ENCODE results near the gene PTPN23.

PTPN23 gene

GRCh38 chr3:47405820-47406761 is 25.3 kb downstream of the PTPN23 start:
- DNase-seq (ENCODE audit: low read depth in 2 of 2) = no peak

GRCh38 chr3:47406762-47407149 is 25.9 kb downstream of the PTPN23 start:
- DNase-seq (ENCODE audit: low read depth in 2 of 2) = no peak

DNA sequence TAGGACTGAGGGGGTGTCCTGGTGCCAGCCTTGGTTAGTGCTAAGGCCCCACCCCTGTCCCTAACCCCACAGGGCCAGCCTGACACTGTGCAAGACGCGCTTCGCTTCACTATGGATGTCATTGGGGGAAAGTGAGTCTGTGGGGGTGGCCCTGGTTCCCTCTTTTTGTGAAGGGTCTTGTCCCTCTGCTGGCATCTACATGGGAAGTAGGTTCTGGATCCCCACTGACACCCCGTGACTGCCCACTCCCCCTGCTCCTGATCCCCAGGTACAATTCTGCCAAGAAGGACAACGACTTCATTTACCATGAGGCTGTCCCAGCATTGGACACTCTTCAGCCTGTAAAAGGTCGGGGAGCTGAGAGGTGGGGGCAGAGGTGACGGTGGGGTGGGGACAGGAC is 26.4 kb downstream of the PTPN23 start:
- DNase-seq (ENCODE audit: low read depth in 2 of 2) = no peak

DNA sequence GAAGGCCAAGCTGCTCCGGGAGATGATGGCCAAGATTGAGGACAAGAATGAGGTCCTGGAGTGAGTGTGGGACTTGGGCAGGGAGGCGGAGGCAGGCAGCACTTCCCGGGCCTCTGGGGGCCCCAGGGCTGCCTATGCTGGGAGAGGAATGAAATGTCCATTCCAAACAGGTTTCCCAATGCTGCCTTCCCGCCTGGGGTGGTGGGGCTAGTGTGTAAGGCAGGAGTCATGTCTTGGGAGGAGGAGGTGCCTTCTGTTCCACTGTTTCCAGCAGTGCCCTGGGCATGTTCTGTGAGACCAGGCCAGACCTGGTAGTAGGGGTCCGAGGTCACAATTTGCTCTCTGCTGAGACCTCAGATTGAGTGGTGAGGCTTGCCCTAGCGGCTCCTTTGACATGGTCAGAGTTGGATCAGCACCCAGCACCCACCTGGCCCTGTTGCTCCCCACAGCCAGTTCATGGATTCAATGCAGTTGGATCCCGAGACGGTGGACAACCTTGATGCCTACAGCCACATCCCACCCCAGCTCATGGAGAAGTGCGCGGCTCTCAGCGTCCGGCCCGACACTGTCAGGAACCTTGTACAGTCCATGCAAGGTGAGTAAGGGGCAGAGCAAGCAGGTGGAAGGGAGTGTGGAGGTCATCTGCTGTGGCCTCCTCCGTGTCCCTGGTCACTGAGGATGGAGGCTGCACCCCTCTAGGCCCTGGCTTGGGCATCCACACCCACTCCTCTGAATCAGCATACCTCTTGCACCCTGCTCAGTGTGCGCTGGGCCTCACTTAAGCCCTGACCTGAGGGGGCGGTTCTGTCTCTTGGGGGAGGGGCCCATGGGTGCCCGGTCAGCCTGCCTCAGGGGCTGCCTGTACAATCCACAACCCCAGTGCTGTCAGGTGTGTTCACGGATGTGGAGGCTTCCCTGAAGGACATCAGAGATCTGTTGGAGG is 27.3 kb downstream of the PTPN23 start:
- no peak for DNase-seq (ENCODE audit: low read depth in 2 of 2)

DNA sequence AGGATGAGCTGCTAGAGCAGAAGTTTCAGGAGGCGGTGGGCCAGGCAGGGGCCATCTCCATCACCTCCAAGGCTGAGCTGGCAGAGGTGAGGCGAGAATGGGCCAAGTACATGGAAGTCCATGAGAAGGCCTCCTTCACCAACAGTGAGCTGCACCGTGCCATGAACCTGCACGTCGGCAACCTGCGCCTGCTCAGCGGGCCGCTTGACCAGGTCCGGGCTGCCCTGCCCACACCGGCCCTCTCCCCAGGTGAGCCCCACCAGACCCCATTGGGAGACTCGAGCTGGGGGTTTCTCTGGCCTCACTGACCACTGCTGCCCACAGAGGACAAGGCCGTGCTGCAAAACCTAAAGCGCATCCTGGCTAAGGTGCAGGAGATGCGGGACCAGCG is 28.0 kb downstream of the PTPN23 start:
- DNase-seq (ENCODE audit: low read depth in 2 of 2) = no peak

- no peak for DNase-seq (ENCODE audit: low read depth in 2 of 2)
These were observed 28.5 kb downstream of the PTPN23 start for GRCh38 chr3:47409284-47409683.

DNA sequence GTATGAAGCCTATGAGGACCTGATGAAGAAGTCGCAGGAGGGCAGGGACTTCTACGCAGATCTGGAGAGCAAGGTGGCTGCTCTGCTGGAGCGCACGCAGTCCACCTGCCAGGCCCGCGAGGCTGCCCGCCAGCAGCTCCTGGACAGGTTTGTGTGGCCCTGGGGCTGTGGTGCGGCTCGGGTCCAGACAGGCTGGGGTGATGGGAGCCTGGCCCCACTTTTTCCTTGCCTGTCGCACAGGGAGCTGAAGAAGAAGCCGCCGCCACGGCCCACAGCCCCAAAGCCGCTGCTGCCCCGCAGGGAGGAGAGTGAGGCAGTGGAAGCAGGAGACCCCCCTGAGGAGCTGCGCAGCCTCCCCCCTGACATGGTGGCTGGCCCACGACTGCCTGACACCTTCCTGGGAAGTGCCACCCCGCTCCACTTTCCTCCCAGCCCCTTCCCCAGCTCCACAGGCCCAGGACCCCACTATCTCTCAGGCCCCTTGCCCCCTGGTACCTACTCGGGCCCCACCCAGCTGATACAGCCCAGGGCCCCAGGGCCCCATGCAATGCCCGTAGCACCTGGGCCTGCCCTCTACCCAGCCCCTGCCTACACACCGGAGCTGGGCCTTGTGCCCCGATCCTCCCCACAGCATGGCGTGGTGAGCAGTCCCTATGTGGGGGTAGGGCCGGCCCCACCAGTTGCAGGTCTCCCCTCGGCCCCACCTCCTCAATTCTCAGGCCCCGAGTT is 29.0 kb downstream of the PTPN23 start:
- no peak for DNase-seq (ENCODE audit: low read depth in 2 of 2)

DNA sequence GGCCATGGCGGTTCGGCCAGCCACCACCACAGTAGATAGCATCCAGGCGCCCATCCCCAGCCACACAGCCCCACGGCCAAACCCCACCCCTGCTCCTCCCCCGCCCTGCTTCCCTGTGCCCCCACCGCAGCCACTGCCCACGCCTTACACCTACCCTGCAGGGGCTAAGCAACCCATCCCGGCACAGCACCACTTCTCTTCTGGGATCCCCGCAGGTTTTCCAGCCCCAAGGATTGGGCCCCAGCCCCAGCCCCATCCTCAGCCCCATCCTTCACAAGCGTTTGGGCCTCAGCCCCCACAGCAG is 29.5 kb downstream of the PTPN23 start:
- no peak for DNase-seq (ENCODE audit: low read depth in 2 of 2)

- no peak for DNase-seq (ENCODE audit: low read depth in 2 of 2)
These were observed 30.2 kb downstream of the PTPN23 start for GRCh38 chr3:47410801-47411646.

GRCh38 chr3:47411696-47412452 is 31.1 kb downstream of the PTPN23 start:
- DNase-seq (ENCODE audit: low read depth in 2 of 2) = no peak

- DNase-seq (ENCODE audit: low read depth in 2 of 2) = no peak
These were observed 31.6 kb downstream of the PTPN23 start for GRCh38 chr3:47412453-47412756.

DNA sequence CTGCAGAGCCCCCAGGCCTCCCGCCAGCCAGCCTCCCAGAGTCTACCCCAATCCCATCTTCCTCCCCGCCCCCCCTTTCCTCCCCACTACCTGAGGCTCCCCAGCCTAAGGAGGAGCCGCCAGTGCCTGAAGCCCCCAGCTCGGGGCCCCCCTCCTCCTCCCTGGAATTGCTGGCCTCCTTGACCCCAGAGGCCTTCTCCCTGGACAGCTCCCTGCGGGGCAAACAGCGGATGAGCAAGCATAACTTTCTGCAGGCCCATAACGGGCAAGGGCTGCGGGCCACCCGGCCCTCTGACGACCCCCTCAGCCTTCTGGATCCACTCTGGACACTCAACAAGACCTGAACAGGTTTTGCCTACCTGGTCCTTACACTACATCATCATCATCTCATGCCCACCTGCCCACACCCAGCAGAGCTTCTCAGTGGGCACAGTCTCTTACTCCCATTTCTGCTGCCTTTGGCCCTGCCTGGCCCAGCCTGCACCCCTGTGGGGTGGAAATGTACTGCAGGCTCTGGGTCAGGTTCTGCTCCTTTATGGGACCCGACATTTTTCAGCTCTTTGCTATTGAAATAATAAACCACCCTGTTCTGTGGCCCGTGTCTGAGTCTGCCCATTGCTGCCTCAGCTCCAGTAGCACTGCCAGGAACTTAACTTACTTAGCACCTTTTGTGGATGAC is 32.2 kb downstream of the PTPN23 start:
- DNase-seq (ENCODE audit: low read depth in 2 of 2) = no peak

- DNase-seq (ENCODE audit: low read depth in 2 of 2) = no peak
These were observed 32.9 kb downstream of the PTPN23 start for GRCh38 chr3:47413751-47414150.

DNA sequence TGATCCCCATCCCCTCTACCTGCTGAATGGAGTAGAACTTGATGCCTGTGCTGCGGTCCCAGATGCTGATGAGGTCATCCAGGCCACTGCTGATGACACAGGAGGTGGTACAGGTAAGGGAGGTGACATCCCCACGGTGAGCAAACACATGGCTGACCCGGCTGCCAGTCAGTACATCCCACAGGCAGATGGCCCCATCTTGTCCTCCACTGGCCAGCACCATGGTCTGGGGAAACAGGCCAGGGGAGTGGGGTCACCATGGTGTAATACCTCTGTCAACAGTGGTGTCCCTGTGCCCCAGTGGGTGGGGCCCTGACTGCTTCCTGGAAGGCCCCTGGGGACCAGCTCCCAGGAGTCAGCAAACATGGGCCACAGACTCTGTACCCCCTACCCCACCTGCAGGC is 33.3 kb downstream of the PTPN23 start:
- no peak for DNase-seq (ENCODE audit: low read depth in 2 of 2)

GRCh38 chr3:47414666-47415587 is 34.1 kb downstream of the PTPN23 start:
- DNase-seq (ENCODE audit: low read depth in 2 of 2) = no peak

DNA sequence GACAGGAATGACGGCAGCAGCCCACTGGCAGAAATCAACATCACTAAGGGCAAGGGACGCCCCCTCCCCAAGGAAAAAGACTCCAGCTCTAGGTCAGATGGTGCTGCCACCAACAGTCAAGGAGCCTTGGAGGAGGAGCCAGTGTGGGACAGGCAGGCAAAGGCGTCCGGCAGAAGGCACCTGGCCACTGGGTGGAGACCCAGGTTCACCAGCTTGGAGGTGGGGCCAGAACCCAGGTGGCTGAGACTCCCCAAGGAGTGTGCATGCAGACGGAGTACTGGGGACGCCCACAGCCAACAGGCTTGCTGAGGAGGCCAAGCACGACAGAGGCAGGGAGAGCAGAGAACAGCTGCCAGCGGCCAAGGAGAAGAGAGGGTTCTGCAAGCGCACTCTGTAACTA is 35.2 kb downstream of the PTPN23 start:
- DNase-seq (ENCODE audit: low read depth in 2 of 2) = no peak

DNA sequence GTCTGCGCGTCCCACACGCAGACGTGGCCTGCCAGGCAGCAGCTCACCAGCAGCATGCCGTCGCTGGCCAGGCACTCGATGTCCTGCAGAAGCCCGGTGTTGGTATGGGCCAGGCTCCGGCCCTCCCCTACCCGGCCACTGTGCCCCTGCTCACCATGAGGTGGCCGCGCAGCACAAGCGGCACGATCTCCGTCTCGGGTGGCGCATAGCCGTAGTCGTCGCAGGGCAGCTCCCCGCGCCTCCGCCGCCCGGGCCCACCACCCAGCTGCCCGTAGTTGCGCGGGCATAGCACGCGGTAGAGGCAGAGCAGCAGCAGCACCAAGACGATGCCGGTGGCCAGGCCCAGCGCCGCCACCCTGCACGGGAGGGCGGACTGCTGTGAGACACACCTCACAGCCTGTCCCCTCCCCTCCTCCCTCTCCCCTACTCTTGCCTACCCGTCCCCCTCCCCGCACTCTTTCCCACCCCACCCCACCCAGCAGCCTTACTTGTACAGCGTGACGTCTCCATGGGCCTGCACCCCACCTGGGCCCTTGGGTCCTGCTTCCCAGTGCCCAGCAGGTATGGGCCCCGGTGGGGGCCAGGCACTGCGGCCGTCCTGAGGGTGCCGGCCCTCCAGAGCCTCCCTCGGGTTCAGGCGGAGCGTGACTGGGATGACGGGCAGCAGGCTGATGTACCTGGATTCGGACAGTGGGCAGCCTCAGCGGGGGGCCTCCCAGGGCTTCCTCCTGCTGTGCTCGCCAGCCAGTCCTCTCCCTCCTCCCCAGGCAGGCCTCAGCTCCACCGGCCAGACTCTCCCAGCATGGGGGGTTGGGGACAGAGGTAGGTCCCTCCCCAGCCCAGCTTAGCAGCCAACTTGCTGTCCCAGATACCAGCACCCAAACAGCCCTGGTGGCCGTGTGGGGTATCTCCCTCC is 37.6 kb downstream of the PTPN23 start:
- DNase-seq (ENCODE audit: low read depth in 2 of 2) = no peak
